WTC11 (cell line): ENCODE results near the gene RAB22A. TPM values are rescaled to one million over a fixed set of nuclear protein-coding genes. Genes with fewer than 3 reads are reported as not detected.

Source experiments
- ATAC-seq: fragments of 200-7000 bp; cut with Tn5 transposase; 2 replicates; pipeline ENCODE4 v1.10.0; 2021; ENCODE audit warnings: mild to moderate bottlenecking, moderate library complexity
- CTCF ChIA-PET: fragments of 300-600 bp; sonication (Branson Sonifier 250); formaldehyde crosslinking; loops from one replicate; lab custom pipeline; 2021; ENCODE audit warnings: antibody characterized with exemption; lab: Charles Lee
- POLR2A ChIA-PET: fragments of 350-600 bp; sonication (Branson Sonifier 250); formaldehyde crosslinking; loops from one replicate; lab custom pipeline; 2021; ENCODE audit warnings: antibody characterized with exemption; lab: Charles Lee
- DNase-seq: peaks from one replicate; pipeline ENCODE4 v3.0.0; 2021; ENCODE audit warnings: low spot score
- H3K27ac Mint-ChIP-seq: 2 replicates; pipeline ENCODE4 v1.8.0; 2021; ENCODE audit warnings: mixed read lengths
- H3K27me3 Mint-ChIP-seq: 2 replicates; pipeline ENCODE4 v1.8.0; 2021; ENCODE audit warnings: low read depth, mild to moderate bottlenecking, moderate library complexity, mixed read lengths
- H3K36me3 Mint-ChIP-seq: 2 replicates; pipeline ENCODE4 v1.8.0; 2021; ENCODE audit warnings: mixed read lengths
- H3K4me1 Mint-ChIP-seq: 2 replicates; pipeline ENCODE4 v1.8.0; 2022; ENCODE audit warnings: mixed read lengths
- H3K4me3 Mint-ChIP-seq: 2 replicates; pipeline ENCODE4 v1.8.0; 2021; ENCODE audit warnings: mild to moderate bottlenecking, moderate library complexity, mixed read lengths
- H3K9me3 Mint-ChIP-seq: 2 replicates; pipeline ENCODE4 v1.8.0; 2021; ENCODE audit warnings: mixed read lengths
- GABPB1 ChIP-seq: sonication (generic); formaldehyde crosslinking; IDR thresholded peaks from 2 replicates; pipeline ENCODE4 v1.8.1; 2023; ENCODE audit warnings: mild to moderate bottlenecking, missing genetic modification reagents
- HMGA2 ChIP-seq: fragments of 250-450 bp; sonication (Bioruptor Pico); IDR thresholded peaks from 2 replicates; pipeline ENCODE4 v1.4.0; 2021; ENCODE audit warnings: mild to moderate bottlenecking, moderate library complexity
- IRF2 ChIP-seq: sonication (generic); formaldehyde crosslinking; IDR thresholded peaks from 2 replicates; pipeline ENCODE4 v1.8.0; 2022; ENCODE audit warnings: low read depth, missing genetic modification reagents, borderline replicate concordance
- MYBL2 ChIP-seq: sonication (generic); formaldehyde crosslinking; IDR thresholded peaks from 2 replicates; pipeline ENCODE4 v1.8.1; 2023; ENCODE audit warnings: mild to moderate bottlenecking, moderate library complexity, missing genetic modification reagents
- NFATC4 ChIP-seq: fragments of 250-450 bp; sonication (Bioruptor Pico); IDR thresholded peaks from 2 replicates; pipeline ENCODE4 v1.9.0; 2021; ENCODE audit warnings: mild to moderate bottlenecking
- NFE2L1 ChIP-seq: sonication (generic); formaldehyde crosslinking; IDR thresholded peaks from 2 replicates; pipeline ENCODE4 v1.8.1; 2023; ENCODE audit warnings: missing genetic modification reagents
- OVOL2 ChIP-seq: fragments of 250-450 bp; sonication (Bioruptor Pico); IDR thresholded peaks from 2 replicates; pipeline ENCODE4 v1.9.0; 2021; ENCODE audit warnings: mild to moderate bottlenecking, borderline replicate concordance
- RELA ChIP-seq: sonication (generic); formaldehyde crosslinking; IDR thresholded peaks from 2 replicates; pipeline ENCODE4 v1.8.1; 2022; ENCODE audit warnings: missing genetic modification reagents, mild to moderate bottlenecking, borderline replicate concordance
- SMAD4 ChIP-seq: sonication (generic); formaldehyde crosslinking; IDR thresholded peaks from 2 replicates; pipeline ENCODE4 v1.8.0; 2022; ENCODE audit warnings: mild to moderate bottlenecking, missing genetic modification reagents
- ZNF219 ChIP-seq: sonication (generic); formaldehyde crosslinking; IDR thresholded peaks from 2 replicates; pipeline ENCODE4 v1.8.0; 2023; ENCODE audit warnings: missing genetic modification reagents, mild to moderate bottlenecking, borderline replicate concordance
- ZNF232 ChIP-seq: sonication (generic); formaldehyde crosslinking; IDR thresholded peaks from 2 replicates; pipeline ENCODE4 v1.8.0; 2022; ENCODE audit warnings: mild to moderate bottlenecking, missing genetic modification reagents
- ZNF423 ChIP-seq: fragments of 250-450 bp; sonication (Bioruptor Pico); IDR thresholded peaks from 2 replicates; pipeline ENCODE4 v2.1.2; 2022; ENCODE audit warnings: mild to moderate bottlenecking, moderate library complexity
- total RNA-seq: library from RNA; stranded (reverse); gene quantifications from 3 replicates; pipeline ENCODE4 v1.2.3, GENCODE V29; 2021
- TF ChIP-seq, protein P1 (sequence below): sonication (generic); formaldehyde crosslinking; IDR thresholded peaks from 2 replicates; pipeline ENCODE4 v1.8.1; 2023; ENCODE audit warnings: mild to moderate bottlenecking, missing genetic modification reagents, moderate library complexity
- TF ChIP-seq, protein P2 (sequence below): sonication (generic); formaldehyde crosslinking; conservative IDR thresholded peaks from 2 replicates; pipeline ENCODE4 v1.8.1; 2022; ENCODE audit warnings: mild to moderate bottlenecking, missing genetic modification reagents
- TF ChIP-seq, protein P3 (sequence below): sonication (generic); formaldehyde crosslinking; IDR thresholded peaks from 2 replicates; pipeline ENCODE4 v1.8.1; 2023; ENCODE audit warnings: mild to moderate bottlenecking, missing genetic modification reagents
- TF ChIP-seq, protein P4 (sequence below): sonication (generic); formaldehyde crosslinking; IDR thresholded peaks from 2 replicates; pipeline ENCODE4 v1.8.0; 2022; ENCODE audit warnings: mild to moderate bottlenecking, missing genetic modification reagents
- TF ChIP-seq, protein P5 (sequence below): sonication (generic); formaldehyde crosslinking; IDR thresholded peaks from 2 replicates; pipeline ENCODE4 v1.8.1; 2023; ENCODE audit warnings: mild to moderate bottlenecking, missing genetic modification reagents
- TF ChIP-seq, protein P6 (sequence below): sonication (generic); formaldehyde crosslinking; IDR thresholded peaks from 2 replicates; pipeline ENCODE4 v1.8.1; 2023; ENCODE audit warnings: mild to moderate bottlenecking, moderate library complexity, missing genetic modification reagents
- TF ChIP-seq, protein P7 (sequence below): sonication (generic); formaldehyde crosslinking; IDR thresholded peaks from 2 replicates; pipeline ENCODE4 v1.8.0; 2023; ENCODE audit warnings: missing genetic modification reagents
- TF ChIP-seq, protein P8 (sequence below): sonication (generic); formaldehyde crosslinking; conservative IDR thresholded peaks from 2 replicates; pipeline ENCODE4 v1.8.1; 2023; ENCODE audit warnings: mild to moderate bottlenecking, low read depth, missing genetic modification reagents, moderate library complexity

Gene RAB22A
- total RNA-seq, 1 experiment from 2014 or later: 6.0 TPM

DNA sequence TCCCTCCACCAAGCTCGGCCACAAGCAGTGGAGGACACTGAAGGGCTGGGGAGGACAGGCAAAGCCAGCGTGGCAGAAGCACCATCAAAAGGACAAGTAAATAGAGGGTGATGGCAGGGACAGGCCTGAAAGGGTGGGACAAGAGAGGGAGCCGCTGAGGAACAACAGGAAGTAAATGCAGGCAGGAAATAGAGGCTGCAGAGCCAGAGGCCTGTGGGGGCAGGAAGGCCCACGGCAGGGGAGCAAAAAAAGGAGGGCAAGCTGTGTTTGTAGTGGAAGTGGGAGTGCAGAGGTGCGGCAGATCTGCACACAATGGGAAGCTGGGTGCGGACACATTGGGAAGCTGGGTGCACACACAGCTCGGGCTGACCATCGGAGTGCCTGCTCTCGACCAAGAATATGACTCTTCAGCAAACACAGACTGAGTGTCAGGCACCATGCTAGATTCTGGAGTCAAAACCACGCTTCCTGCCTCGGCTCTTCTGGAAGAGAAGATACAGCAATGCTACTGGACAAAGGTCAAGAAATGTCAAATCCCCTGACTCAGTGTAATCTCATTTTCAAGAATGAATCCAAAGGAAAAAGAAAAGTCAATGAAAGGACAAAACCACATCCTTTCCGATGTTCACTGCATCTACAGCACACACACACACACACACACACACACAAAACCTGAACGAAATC is 40.4 kb upstream of the RAB22A start (continued):
- TF ChIP-seq, protein P1, sequence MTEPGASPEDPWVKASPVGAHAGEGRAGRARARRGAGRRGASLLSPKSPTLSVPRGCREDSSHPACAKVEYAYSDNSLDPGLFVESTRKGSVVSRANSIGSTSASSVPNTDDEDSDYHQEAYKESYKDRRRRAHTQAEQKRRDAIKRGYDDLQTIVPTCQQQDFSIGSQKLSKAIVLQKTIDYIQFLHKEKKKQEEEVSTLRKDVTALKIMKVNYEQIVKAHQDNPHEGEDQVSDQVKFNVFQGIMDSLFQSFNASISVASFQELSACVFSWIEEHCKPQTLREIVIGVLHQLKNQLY (CRISPR knock-in tag): no peak
- TF ChIP-seq, protein P2, sequence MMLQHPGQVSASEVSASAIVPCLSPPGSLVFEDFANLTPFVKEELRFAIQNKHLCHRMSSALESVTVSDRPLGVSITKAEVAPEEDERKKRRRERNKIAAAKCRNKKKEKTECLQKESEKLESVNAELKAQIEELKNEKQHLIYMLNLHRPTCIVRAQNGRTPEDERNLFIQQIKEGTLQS: no peak
- no peak for TF ChIP-seq SMAD4 (CRISPR knock-in tag)

DNA sequence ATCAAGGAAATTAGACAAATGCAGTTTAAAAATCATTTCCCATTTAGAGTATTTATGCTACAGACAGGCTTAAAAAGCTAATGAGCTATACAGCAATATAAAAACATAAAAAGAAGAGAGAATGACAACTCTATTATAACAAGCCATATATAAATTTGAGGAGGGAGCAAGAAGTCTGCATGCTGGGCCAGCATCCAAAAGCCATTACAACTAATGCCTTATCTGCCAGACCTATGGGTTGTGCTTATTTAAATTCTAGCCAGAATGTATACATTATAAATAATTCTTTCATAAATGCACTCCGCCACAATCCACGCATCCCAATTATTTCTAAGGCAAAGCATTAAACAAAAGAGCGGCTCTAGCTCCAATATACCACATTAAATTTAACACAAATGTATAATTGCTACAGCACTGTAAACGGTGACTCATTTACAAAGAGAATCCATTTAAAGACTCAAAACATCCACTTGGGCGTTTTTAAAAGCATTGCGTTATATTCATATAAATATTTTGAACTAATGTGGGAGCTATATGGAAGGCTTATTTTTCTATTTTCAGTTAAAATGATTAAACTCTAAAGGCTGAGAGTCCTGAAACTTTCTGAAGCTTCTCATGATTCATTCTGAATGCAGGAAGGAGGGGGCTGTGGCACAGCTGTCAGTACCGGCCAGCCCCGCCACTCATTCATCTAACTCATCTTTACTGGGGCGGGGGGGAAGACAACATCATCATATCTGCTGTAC is 37.7 kb upstream of the RAB22A start:
- TF ChIP-seq IRF2 (CRISPR knock-in tag) (no peak), ZNF423 (CRISPR knock-in tag) (no peak), SMAD4 (CRISPR knock-in tag) (no peak), OVOL2 (CRISPR knock-in tag) (no peak), NFATC4 (CRISPR knock-in tag) (no peak), MYBL2 (no peak), ZNF219 (CRISPR knock-in tag) (no peak), GABPB1 (CRISPR knock-in tag) (no peak), HMGA2 (no peak), NFE2L1 (CRISPR knock-in tag) (no peak), ZNF232 (CRISPR knock-in tag) (no peak), RELA (CRISPR knock-in tag) (no peak)
- TF ChIP-seq, protein P3, sequence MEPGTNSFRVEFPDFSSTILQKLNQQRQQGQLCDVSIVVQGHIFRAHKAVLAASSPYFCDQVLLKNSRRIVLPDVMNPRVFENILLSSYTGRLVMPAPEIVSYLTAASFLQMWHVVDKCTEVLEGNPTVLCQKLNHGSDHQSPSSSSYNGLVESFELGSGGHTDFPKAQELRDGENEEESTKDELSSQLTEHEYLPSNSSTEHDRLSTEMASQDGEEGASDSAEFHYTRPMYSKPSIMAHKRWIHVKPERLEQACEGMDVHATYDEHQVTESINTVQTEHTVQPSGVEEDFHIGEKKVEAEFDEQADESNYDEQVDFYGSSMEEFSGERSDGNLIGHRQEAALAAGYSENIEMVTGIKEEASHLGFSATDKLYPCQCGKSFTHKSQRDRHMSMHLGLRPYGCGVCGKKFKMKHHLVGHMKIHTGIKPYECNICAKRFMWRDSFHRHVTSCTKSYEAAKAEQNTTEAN (CRISPR knock-in tag): no peak
- TF ChIP-seq, protein P4, sequence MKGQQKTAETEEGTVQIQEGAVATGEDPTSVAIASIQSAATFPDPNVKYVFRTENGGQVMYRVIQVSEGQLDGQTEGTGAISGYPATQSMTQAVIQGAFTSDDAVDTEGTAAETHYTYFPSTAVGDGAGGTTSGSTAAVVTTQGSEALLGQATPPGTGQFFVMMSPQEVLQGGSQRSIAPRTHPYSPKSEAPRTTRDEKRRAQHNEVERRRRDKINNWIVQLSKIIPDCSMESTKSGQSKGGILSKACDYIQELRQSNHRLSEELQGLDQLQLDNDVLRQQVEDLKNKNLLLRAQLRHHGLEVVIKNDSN: no peak
- TF ChIP-seq, protein P5, sequence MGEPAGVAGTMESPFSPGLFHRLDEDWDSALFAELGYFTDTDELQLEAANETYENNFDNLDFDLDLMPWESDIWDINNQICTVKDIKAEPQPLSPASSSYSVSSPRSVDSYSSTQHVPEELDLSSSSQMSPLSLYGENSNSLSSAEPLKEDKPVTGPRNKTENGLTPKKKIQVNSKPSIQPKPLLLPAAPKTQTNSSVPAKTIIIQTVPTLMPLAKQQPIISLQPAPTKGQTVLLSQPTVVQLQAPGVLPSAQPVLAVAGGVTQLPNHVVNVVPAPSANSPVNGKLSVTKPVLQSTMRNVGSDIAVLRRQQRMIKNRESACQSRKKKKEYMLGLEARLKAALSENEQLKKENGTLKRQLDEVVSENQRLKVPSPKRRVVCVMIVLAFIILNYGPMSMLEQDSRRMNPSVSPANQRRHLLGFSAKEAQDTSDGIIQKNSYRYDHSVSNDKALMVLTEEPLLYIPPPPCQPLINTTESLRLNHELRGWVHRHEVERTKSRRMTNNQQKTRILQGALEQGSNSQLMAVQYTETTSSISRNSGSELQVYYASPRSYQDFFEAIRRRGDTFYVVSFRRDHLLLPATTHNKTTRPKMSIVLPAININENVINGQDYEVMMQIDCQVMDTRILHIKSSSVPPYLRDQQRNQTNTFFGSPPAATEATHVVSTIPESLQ (CRISPR knock-in tag): no peak
- TF ChIP-seq, protein P6, sequence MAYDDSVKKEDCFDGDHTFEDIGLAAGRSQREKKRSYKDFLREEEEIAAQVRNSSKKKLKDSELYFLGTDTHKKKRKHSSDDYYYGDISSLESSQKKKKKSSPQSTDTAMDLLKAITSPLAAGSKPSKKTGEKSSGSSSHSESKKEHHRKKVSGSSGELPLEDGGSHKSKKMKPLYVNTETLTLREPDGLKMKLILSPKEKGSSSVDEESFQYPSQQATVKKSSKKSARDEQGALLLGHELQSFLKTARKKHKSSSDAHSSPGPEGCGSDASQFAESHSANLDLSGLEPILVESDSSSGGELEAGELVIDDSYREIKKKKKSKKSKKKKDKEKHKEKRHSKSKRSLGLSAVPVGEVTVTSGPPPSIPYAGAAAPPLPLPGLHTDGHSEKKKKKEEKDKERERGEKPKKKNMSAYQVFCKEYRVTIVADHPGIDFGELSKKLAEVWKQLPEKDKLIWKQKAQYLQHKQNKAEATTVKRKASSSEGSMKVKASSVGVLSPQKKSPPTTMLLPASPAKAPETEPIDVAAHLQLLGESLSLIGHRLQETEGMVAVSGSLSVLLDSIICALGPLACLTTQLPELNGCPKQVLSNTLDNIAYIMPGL (CRISPR knock-in tag): no peak
- TF ChIP-seq, protein P7, sequence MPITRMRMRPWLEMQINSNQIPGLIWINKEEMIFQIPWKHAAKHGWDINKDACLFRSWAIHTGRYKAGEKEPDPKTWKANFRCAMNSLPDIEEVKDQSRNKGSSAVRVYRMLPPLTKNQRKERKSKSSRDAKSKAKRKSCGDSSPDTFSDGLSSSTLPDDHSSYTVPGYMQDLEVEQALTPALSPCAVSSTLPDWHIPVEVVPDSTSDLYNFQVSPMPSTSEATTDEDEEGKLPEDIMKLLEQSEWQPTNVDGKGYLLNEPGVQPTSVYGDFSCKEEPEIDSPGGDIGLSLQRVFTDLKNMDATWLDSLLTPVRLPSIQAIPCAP: no peak
- TF ChIP-seq, protein P8, sequence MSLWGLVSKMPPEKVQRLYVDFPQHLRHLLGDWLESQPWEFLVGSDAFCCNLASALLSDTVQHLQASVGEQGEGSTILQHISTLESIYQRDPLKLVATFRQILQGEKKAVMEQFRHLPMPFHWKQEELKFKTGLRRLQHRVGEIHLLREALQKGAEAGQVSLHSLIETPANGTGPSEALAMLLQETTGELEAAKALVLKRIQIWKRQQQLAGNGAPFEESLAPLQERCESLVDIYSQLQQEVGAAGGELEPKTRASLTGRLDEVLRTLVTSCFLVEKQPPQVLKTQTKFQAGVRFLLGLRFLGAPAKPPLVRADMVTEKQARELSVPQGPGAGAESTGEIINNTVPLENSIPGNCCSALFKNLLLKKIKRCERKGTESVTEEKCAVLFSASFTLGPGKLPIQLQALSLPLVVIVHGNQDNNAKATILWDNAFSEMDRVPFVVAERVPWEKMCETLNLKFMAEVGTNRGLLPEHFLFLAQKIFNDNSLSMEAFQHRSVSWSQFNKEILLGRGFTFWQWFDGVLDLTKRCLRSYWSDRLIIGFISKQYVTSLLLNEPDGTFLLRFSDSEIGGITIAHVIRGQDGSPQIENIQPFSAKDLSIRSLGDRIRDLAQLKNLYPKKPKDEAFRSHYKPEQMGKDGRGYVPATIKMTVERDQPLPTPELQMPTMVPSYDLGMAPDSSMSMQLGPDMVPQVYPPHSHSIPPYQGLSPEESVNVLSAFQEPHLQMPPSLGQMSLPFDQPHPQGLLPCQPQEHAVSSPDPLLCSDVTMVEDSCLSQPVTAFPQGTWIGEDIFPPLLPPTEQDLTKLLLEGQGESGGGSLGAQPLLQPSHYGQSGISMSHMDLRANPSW: no peak
- CTCF ChIA-PET: no interaction called here
- no peak for ATAC-seq

More for the DNA sequence above, 37.7 kb upstream of the RAB22A start:
- no peak overlapping the region for H3K27ac Mint-ChIP-seq
- H3K4me3 Mint-ChIP-seq: no peak overlapping the region
- no peak for DNase-seq
- POLR2A ChIA-PET: no interaction called here
- no peaks in the 10 kb centered on the region for H3K27me3 Mint-ChIP-seq
- peaks cover 23% of the 10 kb centered on the region for H3K36me3 Mint-ChIP-seq
- H3K9me3 Mint-ChIP-seq: peaks cover 20% of the 10 kb centered on the region
- H3K4me1 Mint-ChIP-seq: peaks cover 9% of the 10 kb centered on the region
